HG03432 (cell line): ENCODE results near the gene NOM1.

Source experiments
- ATAC-seq: cut with Tn5 transposase; IDR thresholded peaks from one replicate; pipeline ENCODE4 v1.9.1; 2021; ENCODE audit warnings: mild to moderate bottlenecking, moderate library complexity; ENCODE audit not compliant: unreplicated experiment

NOM1 gene

DNA sequence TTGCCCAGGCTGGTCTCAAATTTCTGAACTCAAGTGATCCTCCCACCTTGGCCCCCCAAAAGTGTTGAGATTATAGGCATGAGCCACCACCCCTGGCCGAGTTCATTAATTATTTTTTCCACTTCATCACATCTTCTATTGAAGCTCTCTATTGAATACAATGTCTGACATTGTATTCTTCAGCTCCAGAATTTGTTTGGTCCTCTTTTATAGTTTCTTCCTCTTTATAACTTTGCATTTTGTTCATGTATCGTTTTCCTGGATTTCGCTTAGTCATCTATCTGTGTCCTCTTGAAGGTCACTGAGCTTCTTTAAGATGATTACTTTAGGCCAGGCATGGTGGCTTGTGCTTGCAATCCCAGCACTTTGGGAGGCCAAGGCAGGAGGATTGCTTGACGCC, 30.2 kb downstream of the NOM1 start:
- ATAC-seq = no peak

GRCh38 chr7:156984174-156984891, 34.8 kb downstream of the NOM1 start:
- ATAC-seq = no peak

DNA sequence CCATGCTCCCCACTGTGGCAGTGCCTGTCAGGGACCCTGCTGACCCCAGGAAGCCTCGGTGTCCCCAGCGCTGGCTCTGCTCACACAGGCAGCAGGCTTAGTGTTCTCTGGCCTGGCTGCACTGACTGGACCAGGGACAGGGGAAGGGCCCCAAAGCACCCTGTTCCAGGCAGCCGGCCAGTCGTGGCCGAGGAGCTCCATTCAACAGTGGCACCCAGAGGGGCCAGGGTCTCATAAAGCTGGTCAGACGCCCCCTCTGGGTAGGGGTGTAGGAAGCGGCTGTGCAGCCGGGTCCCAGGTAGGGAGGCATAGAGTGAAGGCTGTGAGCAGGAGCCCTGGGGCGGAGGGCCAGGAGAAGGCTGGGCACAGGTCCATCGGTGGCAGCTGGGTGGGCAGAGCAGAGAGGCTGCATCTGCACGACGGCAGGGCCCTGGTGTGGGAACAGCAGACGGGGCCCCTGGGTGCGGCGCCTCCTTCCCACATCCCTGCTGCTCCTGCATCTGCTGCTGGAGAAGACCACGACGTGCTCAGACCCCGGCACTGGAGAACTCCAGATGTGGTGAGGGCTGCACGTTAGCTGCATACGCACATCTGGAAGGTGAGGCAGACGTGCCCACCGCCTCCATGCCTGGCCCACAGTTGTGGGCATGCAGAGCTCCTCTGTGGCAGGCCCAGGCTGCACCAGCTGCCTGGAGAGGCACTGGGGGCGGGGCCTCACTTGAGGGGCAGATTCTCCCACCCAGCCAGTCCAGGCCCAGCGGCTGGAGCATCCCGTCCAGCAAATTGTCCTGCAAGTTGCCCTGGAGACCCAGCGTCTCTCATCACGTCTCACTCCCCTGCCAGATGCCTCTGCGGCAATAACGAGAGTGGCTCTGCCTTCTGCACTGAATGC, 35.8 kb downstream of the NOM1 start:
- ATAC-seq = no peak

- ATAC-seq = no peak
Measured at GRCh38 chr7:156986378-156986777, 36.9 kb downstream of the NOM1 start.

GRCh38 chr7:156988343-156989185, 39.1 kb downstream of the NOM1 start:
- ATAC-seq = no peak

DNA sequence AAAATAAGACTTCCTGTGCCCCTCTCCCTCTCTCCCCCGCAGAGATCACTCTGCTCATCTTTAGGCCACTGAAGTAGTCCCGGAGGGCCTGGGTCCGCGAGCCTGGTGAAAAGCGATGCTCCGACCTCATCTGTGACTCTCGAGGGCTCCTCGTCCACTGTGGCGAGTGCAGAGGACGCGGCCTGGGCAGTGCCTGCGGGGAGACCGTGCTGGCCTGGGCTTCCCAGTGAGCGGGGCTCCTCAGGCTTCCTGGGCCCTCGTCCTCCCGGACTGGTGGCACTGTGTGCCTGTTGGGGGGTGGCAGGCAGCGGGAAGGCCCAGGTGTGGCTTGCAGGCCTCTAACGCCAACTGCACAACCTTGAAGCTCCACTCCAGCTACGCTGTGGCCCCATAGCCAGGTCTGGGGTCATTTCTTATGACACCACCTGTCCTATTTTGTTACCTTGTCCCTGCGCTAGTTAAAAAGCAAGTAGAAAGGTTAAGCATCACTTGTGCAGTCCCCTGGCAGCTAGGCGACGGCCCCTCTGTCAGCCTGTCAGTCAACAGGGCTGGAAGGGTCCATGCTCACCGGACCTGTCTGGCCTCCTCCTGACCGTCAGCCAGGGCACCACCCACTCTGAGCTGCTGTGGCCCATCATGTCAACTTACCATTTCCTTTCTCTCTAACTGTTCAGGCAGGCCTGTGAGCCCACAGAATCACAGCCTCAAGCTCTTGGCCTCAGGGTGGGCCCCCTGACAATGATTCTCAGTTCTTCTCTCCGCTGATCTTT, 40.4 kb downstream of the NOM1 start:
- no peak for ATAC-seq

DNA sequence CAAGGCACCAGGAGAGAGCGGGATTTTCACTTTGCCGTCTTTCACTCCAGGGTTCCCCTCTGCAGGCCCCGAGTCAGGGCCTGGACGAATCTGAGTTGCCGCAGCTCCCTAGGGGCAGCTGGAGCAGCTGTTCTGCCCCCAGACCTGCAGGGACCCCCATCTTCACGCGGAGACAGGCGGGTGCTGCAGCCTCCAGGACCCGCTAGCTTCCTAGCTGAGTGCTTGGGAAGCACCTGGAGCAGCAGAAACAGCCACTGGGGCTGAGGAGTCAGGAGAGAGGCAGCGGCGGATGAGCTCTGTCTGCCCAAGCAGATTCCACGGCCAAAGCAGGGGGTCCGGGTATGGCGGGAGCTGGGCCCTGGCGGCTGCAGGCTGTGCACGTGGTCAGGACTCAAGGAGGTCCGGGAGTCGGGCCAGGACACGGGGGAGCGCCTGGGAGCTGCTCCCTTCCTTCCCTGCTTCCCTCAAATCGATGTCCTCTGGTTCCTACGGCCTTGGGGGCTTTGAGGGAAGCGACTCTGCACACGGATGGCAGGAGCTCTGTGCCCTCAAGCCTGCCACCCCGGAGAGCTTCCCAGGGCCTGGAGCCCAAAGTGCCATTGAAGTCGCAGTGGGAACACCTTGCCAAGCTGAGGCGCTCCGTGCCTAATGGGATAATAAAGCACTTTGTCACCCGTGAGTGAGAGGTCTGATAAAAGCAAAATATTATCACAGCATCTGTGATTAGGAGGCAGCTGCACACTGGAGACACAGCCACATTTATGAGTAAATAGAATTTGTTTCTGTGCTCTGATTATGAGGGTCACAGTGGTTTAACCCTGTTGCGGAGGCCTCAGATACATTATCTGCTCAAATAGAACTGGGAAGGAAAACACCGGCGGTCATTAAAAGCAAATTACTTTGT, 43.8 kb downstream of the NOM1 start:
- no peak for ATAC-seq

- ATAC-seq = no peak
Measured at GRCh38 chr7:156993925-156994235, 44.4 kb downstream of the NOM1 start.

- no peak for ATAC-seq
Measured at GRCh38 chr7:156994417-156994816, 44.9 kb downstream of the NOM1 start.

DNA sequence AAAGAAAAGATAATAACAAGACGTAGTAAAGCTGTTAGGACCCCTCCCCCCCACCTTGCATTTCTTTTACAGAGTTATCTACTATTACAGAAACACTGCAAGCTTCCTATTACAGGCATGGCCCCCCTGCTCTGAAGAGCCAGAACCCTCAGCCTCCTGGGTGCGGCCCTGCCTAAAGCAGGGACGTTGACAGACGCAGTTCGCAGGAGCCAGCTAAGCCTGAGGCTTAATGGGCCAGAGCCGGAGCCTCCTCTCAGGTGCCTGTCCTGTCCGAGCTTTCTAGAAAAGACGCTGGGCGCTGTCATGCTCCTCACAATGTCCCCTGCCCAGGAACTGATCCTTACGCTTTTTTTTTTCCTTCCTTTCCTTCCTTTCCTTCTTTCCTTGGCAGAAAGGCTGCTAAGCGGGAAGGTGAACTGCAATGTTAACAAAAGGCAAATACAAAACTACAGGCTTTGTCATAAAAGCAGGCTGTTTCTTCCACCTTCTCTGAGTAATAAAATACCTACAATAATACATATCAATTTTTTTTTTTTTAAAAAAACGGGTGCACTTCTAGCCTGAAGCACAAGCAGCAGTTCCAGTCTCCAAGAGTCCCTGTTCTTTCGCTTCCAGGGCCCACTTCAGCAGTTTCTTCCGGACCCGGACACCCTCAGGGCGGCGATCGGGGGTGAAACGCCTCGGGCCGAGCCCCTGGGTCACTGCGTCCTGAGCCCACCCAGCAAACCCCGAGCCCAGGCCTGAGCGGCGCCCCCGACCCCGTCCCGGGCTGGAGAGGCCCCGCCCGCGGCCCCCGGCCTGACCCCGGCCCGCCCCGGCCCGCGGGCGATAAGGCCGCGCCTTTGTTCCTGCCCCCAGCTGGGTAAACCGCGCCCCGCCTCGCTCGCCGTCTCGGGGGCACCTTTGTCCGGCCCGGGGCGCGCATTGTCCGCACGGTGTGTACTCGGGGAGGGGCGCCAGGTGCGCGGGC, 49.8 kb downstream of the NOM1 start:
- peak; percentile 41 for ATAC-seq

- ATAC-seq = peak; percentile 30
Measured at GRCh38 chr7:156999958-157000726, 50.6 kb downstream of the NOM1 start.

DNA sequence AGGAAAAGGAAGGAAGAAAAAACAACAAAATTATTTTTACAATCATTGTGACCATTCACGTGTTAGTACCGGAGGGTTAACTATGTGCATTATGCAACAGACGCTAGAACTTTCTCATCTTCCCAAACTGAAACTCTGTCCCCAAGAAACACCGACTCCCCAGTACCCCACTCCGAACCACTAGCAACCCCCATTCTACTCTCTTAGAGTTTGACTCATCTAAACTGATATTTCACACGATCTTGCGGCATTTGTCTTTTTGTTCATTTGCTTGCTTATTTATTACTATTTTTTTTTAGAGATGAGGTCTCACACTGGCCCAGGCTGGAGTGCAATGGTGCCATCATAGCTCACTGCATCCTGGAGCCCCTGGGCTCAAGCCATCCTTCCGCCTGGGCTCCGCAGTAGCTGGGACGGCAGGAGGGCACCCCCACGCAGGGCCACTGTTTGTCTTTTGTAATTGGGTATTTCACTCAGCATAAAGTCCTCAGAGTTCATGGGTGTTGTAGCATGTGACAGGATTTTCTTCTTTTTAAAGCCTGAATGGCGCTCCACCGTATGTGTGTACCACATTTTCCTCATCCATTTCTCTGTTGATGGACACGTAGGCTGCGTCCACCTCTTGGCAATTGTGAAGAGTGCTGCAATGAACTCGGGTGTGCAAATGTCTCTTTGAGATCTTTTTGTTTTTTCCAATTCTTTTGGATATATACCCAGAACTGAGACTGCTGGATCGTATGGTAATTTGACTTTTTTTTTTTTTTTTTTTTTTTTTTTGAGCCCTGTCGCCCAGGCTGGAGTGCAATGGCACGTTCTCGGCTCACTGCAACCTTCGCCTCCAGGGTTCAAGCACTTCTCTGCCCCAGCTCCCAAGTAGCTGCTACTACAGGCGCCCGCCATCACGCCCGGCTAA, 51.5 kb downstream of the NOM1 start:
- ATAC-seq = peak; percentile 14

DNA sequence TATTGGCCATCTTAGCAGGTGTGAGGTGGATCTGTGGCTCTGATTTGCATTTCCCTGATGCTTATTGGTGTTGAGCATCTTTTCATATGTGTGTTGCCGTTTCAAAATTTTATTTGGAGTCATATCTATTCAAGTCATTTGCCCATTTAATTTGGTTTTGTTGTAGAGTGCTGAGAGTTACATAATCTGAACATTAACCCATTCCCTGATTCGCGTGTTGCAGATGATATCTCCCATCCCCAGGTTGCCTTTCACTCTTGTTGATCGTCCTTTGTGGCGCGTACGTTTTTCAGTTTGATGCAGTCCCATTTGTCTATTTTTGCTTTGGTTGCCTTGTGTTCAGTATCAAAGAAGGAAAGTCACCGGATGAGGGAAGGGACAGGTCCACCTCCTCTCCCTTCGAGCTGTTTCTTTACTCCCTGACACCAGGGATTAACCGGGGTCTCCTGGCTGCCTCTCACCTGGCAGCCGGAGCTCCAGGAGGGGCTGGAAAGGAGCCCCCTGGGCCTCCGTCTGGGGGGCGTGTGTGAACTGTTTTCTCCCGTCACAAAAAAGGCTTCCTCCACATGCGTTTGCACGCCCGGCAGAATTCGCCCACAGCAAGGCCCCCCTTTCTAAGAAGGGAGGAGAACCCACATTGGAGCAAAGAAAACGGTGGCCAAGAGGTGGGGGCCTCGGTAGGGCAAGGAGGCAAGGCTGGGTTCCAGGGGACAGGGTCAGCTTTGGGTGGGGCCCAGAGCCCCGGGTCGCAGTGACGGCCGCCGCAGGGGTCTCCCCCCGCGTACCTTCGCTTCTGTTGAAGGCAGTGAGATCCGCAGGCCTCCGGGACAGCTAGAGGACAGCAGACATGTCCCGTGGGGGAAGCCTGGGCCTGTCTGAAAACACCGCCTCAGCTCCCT, 52.7 kb downstream of the NOM1 start:
- ATAC-seq = no peak

GRCh38 chr7:157002819-157003421, 53.4 kb downstream of the NOM1 start:
- ATAC-seq = no peak

GRCh38 chr7:157003445-157003755, 53.9 kb downstream of the NOM1 start:
- ATAC-seq = no peak
